Kidney epithelial cell (primary cell): ENCODE data around the gene GTF3C5. TPM values are rescaled to one million over a fixed set of nuclear protein-coding genes. Genes with fewer than 3 reads are reported as not detected.
A peak's percentile ranks its signal among the peaks of the same experiment; 100 is the strongest.
"Not testable (repeated sequence)": the region's sequence is repeated elsewhere in the genome, so short reads cannot be mapped to it uniquely, and the experiment has no call there.

Experiments used
- DNase-seq: peaks from one replicate; pipeline ENCODE4 v3.0.0-alpha.2; 2010; ENCODE audit warnings: low read depth
- H3K27me3 ChIP-seq: 2 replicates; pipeline ENCODE4 v1.6.0; 2011; ENCODE audit warnings: low read length; ENCODE audit not compliant: control insufficient read depth, insufficient read depth
- H3K36me3 ChIP-seq: 2 replicates; pipeline ENCODE4 v1.5.1; 2011; ENCODE audit warnings: low read length; ENCODE audit not compliant: control insufficient read depth, insufficient read depth
- H3K4me3 ChIP-seq: 2 replicates; pipeline ENCODE4 v1.5.1; 2011; ENCODE audit warnings: low read depth, mild to moderate bottlenecking, control low read depth, low read length
- total RNA-seq: library from RNA; depleted of rRNA; stranded (reverse); fragments of >200 nt; gene quantifications from 2 replicates; pipeline ENCODE4 v1.2.3, GENCODE V29; 2015
- TF ChIP-seq, protein P1 (sequence below): IDR thresholded peaks from 2 replicates; pipeline ENCODE4 v1.5.1; 2011; ENCODE audit warnings: mild to moderate bottlenecking, moderate library complexity, low read length, control low read depth, inconsistent platforms; ENCODE audit not compliant: insufficient read depth, poor library complexity, severe bottlenecking

GTF3C5 gene
- total RNA-seq, 1 donor from 2014 or later: 94.7 TPM

DNA sequence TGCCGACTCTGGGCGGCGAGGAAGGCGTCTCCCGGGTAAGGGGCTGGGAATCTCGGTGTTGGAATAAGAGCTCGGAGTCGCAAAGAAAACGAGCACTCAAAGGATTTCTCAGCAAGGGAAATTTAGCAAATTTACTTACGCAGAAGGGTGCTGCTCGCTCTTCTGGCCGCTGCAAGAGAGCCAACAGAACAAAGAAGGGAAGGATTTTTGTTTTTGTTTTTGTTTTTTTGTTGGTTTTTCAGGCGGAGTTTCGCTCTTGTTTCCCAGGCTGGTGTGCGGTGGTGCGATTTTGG, 279 bp downstream of the GTF3C5 start:
- TF ChIP-seq, protein P1, sequence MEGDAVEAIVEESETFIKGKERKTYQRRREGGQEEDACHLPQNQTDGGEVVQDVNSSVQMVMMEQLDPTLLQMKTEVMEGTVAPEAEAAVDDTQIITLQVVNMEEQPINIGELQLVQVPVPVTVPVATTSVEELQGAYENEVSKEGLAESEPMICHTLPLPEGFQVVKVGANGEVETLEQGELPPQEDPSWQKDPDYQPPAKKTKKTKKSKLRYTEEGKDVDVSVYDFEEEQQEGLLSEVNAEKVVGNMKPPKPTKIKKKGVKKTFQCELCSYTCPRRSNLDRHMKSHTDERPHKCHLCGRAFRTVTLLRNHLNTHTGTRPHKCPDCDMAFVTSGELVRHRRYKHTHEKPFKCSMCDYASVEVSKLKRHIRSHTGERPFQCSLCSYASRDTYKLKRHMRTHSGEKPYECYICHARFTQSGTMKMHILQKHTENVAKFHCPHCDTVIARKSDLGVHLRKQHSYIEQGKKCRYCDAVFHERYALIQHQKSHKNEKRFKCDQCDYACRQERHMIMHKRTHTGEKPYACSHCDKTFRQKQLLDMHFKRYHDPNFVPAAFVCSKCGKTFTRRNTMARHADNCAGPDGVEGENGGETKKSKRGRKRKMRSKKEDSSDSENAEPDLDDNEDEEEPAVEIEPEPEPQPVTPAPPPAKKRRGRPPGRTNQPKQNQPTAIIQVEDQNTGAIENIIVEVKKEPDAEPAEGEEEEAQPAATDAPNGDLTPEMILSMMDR: no peak
- DNase-seq: no peak
- Histone ChIP-seq H3K36me3 (peaks cover 1% of the 10 kb centered on the region), H3K4me3 (peak overlapping the region; percentile 96), H3K27me3 (no peaks in the 10 kb centered on the region)

DNA sequence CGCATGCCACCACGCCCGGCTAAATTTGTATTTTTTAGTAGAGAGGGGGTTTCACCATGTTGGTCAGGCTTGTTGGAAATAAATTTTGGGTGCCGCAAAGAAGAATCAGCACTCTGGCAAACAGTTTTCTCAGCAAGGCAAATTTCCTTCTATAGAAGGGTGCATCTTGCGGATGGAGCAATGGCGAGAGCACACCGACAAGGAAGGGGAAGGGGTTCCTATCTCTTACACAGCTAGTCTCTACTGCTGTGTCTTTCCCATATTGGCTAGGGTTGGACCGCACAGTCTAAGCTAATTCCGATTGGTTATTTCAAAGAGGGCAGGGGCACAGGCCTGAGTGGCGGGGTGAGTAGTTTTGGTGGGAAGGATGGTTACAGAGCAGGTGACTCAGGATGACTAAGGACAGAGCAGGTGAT, 707 bp downstream of the GTF3C5 start:
- Histone ChIP-seq H3K4me3 (peak overlapping the region; percentile 96), H3K27me3 (no peaks in the 10 kb centered on the region), H3K36me3 (peaks cover 1% of the 10 kb centered on the region)
- TF ChIP-seq, protein P1: no peak
- DNase-seq: no peak

DNA sequence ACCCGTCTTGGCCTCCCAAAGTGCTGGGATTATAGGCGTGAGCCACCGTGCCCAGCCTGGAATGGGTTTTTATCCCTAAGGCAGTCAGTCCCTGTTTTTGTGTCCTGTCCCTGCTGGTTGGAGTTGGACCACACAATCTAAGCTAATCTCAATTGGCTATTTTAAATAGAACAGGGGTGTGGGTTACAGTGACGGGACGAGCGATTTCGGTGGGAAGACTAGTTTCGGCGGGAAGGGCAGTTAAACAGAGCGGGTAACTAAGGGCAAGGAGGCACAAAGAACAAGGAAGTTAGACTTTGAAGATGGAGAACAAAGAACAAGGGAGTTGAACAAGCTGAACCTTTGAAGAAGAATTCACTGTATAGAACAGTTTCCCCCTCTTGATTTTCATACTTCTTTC, 1.4 kb downstream of the GTF3C5 start:
- no peaks in the 10 kb centered on the region for H3K27me3 ChIP-seq
- no peak for DNase-seq
- peaks cover 1% of the 10 kb centered on the region for H3K36me3 ChIP-seq
- TF ChIP-seq, protein P1: no peak
- no peak overlapping the region for H3K4me3 ChIP-seq

DNA sequence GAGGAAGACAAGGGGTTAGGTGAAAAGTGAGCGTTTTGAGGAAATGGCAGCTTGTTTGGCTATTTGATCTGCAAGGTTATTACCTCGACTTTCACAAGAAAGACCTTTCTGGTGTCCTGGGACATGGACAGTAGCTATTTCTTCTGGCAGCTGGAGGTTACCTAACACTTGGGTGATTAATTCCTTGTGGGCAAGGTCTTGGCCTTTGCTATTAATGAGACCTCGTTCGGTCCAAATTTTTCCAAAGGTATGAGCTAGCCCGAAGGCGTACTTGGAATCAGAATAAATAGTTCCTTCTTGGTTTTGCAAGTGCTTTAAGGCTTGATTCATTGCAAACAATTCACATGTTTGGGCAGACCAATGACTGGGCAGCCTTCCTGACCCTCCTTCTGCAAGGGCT, 4.9 kb downstream of the GTF3C5 start:
- no peak overlapping the region for H3K4me3 ChIP-seq

DNA sequence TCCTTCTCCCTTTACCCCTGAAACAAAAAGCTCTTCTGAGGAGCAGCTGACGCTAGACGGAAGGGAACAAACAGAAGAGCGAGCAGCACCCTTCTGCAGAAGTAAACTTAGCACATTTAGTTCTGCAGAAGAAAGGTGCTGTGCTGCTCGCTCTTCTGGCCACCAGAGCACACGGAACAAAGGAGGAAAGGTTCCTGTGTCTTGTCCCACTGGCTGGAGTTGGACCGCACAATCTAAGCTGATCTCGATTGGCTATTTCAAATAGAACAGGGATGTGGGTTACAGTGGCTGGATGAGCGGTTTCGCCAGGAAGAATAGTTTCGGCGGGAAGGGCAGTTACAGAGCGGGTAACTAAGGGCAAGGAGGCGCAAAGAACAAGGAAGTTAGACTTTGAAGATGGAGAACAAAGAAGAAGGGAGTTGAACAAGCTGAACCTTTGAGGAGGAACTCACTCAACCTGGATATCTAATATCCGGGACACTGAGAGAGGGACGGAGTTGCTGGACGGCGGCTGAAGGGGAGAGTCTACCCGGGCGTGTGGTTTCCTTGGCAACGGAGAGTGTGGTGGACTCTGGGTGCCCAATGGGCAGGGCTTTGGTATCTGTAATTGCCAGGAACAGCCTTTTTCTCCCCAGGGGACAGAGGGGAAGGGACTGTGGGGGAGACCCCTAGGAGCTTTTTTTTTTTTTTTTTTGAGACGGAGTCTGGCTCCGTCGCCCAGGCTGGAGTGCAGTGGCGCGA, 7.1 kb downstream of the GTF3C5 start:
- TF ChIP-seq, protein P1: no peak
- Histone ChIP-seq H3K4me3 (no peak overlapping the region), H3K36me3 (peaks cover 1% of the 10 kb centered on the region), H3K27me3 (no peaks in the 10 kb centered on the region)
- no peak for DNase-seq

More for the DNA sequence above, 4.9 kb downstream of the GTF3C5 start:
- TF ChIP-seq, protein P1: no peak
- DNase-seq: no peak
- Histone ChIP-seq H3K27me3 (no peaks in the 10 kb centered on the region), H3K36me3 (peaks cover 1% of the 10 kb centered on the region)

DNA sequence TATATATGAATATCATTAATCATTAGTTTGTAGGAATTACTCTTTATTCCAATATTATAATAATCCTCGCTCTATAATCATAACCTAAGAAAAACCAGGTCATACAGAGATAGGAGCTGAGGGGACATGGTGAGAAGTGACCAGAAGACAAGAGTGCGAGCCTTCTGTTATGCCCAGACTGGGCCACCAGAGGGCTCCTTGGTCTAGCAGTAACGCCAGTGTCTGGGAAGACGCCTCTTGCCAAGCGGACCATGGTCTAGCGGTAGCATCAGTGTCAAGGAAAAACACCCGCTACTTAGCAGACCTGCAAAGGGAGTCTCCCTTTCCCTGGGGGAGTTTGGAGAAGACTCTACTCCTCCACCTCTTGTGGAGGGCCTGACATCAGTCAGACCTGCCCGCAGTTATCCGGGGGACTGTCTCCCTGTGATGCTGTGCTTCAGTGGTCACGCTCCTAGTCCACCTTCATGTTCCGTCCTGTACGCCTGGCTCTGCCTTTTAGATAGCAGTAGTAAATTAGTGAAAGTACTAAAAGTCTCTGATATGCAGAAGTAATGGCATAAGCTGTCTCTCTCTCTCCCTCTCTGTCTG, 10.2 kb downstream of the GTF3C5 start:
- not testable (repeated sequence) for H3K27me3 ChIP-seq, DNase-seq, H3K36me3 ChIP-seq, H3K4me3 ChIP-seq
- TF ChIP-seq, protein P1: peak; percentile 23
